Activated CD4-positive, alpha-beta T cell treated with anti-CD3 and anti-CD28 coated beads, Interleukin-2, Interleukin-6, amounts not matched to agents 100 ng/mL and 50 ng/mL, durations not matched to agents 16 hours and 8 hours (primary cell): ENCODE measurements around the gene INPP4B.

ENCODE experiments used
- DNase-seq: peaks from one replicate; pipeline ENCODE4 v3.0.0-alpha.2; 2020

The INPP4B gene

GRCh38 chr4:142336251-142336934 lies 509.7 kb downstream of the INPP4B start:
- DNase-seq, result no peak

- no peak for DNase-seq
Measured at GRCh38 chr4:142334931-142335330, 511.2 kb downstream of the INPP4B start.

- DNase-seq, result no peak
Measured at GRCh38 chr4:142331646-142332045, 514.5 kb downstream of the INPP4B start.

- DNase-seq, result no peak
Measured at GRCh38 chr4:142331132-142331531, 515.0 kb downstream of the INPP4B start.

- no peak for DNase-seq
Measured at GRCh38 chr4:142330311-142330710, 515.8 kb downstream of the INPP4B start.

GRCh38 chr4:142329313-142329712 lies 516.8 kb downstream of the INPP4B start:
- no peak for DNase-seq

- no peak for DNase-seq
Measured at GRCh38 chr4:142326181-142326580, 519.9 kb downstream of the INPP4B start.

GRCh38 chr4:142324572-142324971 lies 521.5 kb downstream of the INPP4B start:
- DNase-seq, result peak; percentile 45

GRCh38 chr4:142322996-142323395 lies 523.1 kb downstream of the INPP4B start:
- no peak for DNase-seq

GRCh38 chr4:142318280-142318679 lies 527.8 kb downstream of the INPP4B start:
- DNase-seq, result no peak

- no peak for DNase-seq
Measured at GRCh38 chr4:142316913-142317312, 529.2 kb downstream of the INPP4B start.

- DNase-seq, result no peak
Measured at GRCh38 chr4:142316025-142316424, 530.1 kb downstream of the INPP4B start.

- DNase-seq, result no peak
Measured at GRCh38 chr4:142314686-142315085, 531.4 kb downstream of the INPP4B start.

GRCh38 chr4:142314247-142314646 lies 531.9 kb downstream of the INPP4B start:
- no peak for DNase-seq

GRCh38 chr4:142312391-142312790 lies 533.7 kb downstream of the INPP4B start:
- no peak for DNase-seq

- no peak for DNase-seq
Measured at GRCh38 chr4:142311916-142312315, 534.2 kb downstream of the INPP4B start.

GRCh38 chr4:142309772-142310171 lies 536.3 kb downstream of the INPP4B start:
- no peak for DNase-seq

GRCh38 chr4:142307857-142308256 lies 538.2 kb downstream of the INPP4B start:
- DNase-seq, result no peak

- no peak for DNase-seq
Measured at GRCh38 chr4:142297313-142297712, 548.8 kb downstream of the INPP4B start.

GRCh38 chr4:142293536-142293935 lies 552.6 kb downstream of the INPP4B start:
- DNase-seq, result no peak

- no peak for DNase-seq
Measured at GRCh38 chr4:142292231-142292630, 553.9 kb downstream of the INPP4B start.

- no peak for DNase-seq
Measured at GRCh38 chr4:142291299-142292050, 554.6 kb downstream of the INPP4B start.

GRCh38 chr4:142287371-142287770 lies 558.7 kb downstream of the INPP4B start:
- DNase-seq, result no peak

GRCh38 chr4:142285222-142285583 lies 560.9 kb downstream of the INPP4B start:
- DNase-seq, result no peak
